ENCODE measurements around the gene TIAM1.

TIAM1 gene

DNA sequence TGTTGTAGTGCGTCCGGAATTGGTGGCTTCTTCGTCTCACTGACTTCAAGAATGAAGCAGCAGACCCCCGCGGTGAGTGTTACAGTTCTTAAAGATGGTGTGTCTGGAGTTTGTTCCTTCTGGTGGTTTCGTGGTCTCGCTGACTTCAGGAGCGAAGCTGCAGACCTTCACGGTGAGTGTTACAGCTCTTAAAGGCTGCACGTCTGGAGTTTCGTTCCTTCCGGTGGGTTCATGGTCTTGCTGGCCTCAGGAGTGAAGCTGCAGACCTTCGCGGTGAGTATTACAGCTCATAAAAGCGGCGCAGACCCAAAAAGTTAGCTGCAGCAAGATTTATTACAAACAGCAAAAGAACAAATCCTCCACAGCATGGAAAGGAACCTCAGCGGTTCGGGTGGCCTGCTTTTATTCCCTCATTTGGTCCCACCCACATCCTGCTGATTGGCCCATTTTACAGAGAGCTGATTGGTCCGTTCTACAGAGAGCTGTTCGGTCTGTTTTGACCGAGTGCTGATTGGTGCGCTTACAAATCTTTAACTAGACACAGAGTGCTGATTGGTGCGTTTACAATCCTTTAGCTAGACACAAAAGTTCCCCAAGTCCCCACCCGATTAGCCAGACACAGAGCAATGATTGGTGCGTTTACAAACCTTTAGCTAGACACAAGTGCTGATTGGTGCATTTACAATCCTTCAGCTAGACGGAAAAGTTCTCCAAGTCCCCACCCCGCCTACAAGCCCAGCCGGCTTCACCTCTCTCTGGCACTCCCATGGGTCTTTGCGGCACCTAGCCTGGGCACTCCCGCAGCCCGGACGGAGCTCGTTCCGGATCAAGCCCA, 256.2 kb downstream of the TIAM1 start:
- DNase-seq (ENCODE audit: low read depth in 2 of 2): no peak

GRCh38 chr21:31084689-31085088, 259.4 kb downstream of the TIAM1 start:
- DNase-seq (ENCODE audit: low read depth in 2 of 2): no peak

- no peak for DNase-seq (ENCODE audit: low read depth in 2 of 2)
These were observed 265.3 kb downstream of the TIAM1 start for GRCh38 chr21:31078796-31079195.

DNA sequence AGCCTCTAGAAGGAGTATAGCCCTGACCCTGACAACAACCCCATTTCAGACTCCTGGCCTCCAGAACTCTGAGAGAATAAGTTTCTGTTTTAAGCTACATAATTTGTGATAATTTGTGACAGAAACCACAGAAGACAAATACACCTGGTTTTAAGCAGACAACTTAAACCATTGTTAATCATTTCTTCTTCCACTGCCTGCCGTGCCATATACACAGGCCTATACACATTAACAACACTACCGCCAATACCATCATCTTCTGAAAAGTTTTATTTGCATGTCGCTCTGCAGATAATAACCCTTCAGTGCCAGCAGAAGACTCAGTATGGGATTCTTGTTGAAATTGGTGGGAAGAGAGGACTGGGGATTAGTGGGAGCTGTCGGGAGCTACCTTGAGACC, 265.8 kb downstream of the TIAM1 start:
- no peak for DNase-seq (ENCODE audit: low read depth in 2 of 2)

- DNase-seq (ENCODE audit: low read depth in 2 of 2): no peak
These were observed 268.2 kb downstream of the TIAM1 start for GRCh38 chr21:31075848-31076247.

DNA sequence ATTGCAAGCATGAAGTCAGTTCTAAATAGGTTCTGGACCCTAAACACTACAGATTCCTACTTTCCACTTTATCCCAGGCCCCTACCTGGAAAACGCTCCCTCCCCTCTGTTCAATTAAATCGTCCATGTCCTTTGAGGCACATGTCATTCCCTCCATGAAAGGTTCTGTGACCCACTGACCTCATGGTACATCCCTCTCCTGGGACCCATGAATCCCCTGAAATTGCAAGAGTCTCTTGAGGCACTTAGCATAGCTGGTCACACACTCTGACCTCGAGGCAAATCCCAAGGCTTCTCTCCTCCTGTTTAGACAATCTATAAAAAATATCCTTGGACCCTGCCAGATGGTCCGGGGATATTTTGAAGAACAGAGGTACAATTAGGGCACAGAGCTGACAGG, 271.5 kb downstream of the TIAM1 start:
- no peak for DNase-seq (ENCODE audit: low read depth in 2 of 2)
